Posterior vena cava (tissue), 2 donors: ENCODE results near the gene SH3PXD2B. TPM values are rescaled to one million over a fixed set of nuclear protein-coding genes. Genes with fewer than 3 reads are reported as not detected.
A peak's percentile ranks its signal among the peaks of the same experiment; 100 is the strongest.
"Not testable (repeated sequence)": the region's sequence is repeated elsewhere in the genome, so short reads cannot be mapped to it uniquely, and the experiment has no call there.

Experiments
- DNase-seq: peaks from one replicate; pipeline ENCODE4 v3.0.0-alpha.2; 2020; ENCODE audit warnings: low spot score
- intact Hi-C, 2 donors: fragments of 100-400 bp; cut with DNase I; formaldehyde crosslinking; loops; one replicate each; pipeline versions ENCODE4 v1.14.1 to v1.14.2; 2022 to 2023
- total RNA-seq, 2 donors: library from RNA; stranded (reverse); fragmentation: NEBNext Ultra II Directional; extraction: Animal tissue kit (Norgen Biotek cat#: 25700); gene quantifications; one replicate each; pipeline ENCODE4 v1.2.1, GENCODE V29; 2021
- donor health status: DM: yes; HTN: yes; CAD: no.
- donor health status: DM: yes; HTN: yes; CAD: no.

Gene SH3PXD2B
- total RNA-seq, 2 donors from 2014 or later = 85.2 to 114 TPM

DNA sequence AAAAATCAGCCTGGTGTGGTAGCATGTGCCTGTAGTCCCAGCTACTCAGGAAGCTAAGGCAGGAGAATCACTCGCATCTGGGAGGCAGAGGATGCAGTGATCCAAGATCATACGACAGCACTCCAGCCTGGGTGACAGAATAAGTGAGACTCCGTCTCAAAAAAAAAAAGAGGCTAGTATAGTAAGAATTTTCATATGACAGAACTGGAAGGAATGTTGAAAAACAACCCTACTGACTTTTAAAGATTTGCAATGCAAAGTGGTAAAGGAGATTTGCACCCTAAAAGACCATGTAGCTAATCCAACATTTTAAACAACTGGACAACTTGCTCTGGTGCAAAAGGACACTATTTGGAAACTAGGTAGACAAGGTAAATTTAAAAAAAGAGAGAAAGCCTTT is 58.1 kb downstream of the SH3PXD2B start:
- DNase-seq = no peak
- intact Hi-C loops = no loop called here

DNA sequence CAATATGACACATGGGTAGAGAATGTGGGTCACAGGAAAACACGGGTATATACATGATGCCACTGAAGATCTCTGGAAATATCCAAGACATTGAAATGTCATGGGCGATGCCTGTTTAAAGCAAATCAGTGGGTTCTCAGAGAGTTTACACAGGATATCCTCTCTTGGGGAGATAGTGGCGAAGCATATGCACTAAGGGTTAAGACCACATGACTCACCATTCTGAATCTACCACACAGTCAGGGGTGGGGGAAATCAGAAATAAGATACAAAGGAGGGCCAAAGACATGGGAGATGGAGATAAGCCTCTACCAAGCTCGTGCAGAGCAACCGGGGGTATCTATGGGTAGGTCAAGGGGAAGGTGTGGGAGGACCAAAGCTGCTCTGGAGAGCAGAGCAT is 58.8 kb downstream of the SH3PXD2B start:
- intact Hi-C loops = no loop called here
- no peak for DNase-seq

DNA sequence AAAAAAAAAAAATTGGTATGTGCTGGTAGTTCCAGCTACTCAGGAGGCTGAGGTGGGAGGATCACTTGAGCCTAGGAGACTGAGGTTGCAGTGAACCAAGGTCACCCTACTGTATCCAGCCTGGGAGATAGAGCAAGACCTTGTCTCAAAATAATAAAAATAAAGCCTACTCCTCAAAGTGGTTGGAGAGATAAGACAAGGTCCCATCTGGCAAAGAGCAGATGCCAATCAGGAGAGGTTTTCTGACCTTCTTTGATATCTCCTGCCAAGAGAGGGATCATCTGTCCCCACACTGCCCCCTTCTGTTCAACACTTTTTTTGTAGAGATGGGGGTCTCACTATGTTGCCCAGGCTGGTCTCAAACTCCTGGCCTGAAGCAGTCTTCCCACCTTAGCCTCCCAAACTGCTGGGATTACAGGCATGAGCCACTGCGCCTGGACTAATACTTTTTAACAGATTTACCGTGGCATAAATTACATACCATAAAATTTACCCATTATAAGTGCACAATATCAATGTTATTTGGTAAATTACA is 64.7 kb downstream of the SH3PXD2B start:
- intact Hi-C loops = no loop called here

DNA sequence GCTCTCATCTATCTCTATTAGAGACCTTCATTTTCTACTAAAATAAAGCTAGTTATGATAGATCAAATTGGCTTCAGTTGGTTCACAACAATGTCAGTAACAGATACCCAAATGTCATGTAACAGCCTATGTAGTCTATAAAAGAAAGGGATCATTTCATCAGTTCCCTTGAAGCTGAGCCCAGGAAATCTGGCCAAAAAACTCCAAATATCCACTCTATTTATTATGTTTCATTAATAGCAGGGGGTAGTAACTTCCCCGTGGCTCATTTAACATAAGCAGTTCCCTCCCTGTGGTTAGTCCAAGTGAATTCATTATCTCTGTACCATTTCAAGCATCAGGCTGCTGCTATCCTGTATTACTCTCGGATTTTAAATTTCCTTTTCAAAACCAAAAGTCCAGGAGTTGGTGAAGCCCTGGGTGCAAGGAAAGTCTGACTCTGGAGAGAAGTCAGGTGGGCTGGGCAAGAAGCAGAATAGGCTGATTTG is 66.0 kb downstream of the SH3PXD2B start:
- DNase-seq = no peak
- intact Hi-C loops = no loop called here

More for the DNA sequence above, 64.7 kb downstream of the SH3PXD2B start:
- DNase-seq = peak; percentile 8

DNA sequence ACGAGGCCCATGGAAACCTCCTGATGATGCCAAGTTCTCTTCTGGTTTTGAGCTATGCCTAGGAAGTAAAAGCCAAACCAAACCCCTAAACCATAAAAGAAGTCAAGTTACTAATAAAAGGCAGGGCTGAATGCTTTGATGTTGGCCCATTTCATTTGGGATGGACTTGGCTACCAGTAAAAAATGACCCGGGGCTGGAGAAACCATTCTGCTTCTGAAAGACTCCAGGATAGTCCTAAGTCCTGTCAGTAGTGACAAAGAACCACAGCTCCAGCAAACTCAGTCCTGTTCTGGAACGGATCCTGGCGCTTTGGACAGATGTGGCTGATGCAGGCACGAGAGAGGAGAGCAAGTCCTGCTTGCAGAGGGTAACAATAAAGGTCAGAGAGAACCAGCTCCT is 68.6 kb downstream of the SH3PXD2B start:
- DNase-seq = no peak
- intact Hi-C loops = no loop called here

DNA sequence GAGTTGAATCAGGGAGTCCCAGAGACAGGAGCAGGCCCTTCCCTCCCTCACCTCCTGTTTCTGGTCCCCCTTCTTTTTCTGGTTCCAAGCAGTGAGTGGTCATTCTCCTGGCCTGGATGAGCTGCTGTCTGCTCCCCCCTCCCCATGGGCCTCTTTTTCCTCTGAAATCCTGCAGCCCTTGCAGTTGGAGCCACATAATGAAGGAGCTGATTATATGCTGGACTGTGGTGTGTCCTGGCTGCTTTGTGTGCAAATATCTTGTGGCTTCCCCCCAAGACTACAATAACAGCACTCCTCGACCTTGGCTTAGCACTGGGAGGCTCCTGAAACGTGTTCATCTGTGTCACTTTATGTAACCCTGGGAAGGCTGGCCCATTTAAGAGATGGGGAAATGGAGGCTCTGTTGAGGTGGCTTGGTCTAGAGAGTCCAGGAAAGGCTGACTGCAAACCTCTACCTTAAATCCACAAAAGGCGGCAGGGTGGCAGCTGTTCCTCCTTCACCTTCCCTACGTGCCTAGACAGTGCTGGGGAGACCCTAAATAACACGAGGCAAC is 69.2 kb downstream of the SH3PXD2B start:
- no peak for DNase-seq
- intact Hi-C loops = no loop called here

DNA sequence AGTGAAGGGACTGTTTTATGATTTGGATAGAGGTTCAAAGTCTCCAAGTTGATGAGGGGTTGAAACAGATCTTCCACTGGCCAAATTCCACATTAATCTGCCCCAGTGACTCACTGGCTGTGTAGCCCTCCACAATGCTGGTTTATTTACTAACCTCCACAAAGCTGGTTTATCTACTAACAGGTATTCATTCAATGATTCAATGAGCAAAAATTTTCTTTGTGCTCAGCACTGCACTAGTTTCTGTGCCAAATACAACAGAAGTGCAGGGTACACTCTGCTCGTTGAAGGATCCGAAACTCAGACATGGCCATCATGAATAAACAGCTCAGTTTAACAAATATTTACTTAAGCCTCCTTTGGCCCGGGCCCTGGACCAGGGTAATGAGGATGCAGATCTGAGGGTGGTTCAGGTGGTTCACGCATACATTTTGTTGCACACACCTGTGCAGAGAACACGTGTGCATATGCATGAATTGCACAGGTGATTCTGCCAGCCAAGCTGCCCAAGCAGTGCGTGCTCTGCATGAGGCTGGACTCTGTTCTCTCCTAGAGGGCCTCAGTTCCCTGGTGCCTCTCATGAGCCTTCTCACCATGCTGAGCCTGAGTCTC is 71.0 kb downstream of the SH3PXD2B start:
- no peak for DNase-seq

DNA sequence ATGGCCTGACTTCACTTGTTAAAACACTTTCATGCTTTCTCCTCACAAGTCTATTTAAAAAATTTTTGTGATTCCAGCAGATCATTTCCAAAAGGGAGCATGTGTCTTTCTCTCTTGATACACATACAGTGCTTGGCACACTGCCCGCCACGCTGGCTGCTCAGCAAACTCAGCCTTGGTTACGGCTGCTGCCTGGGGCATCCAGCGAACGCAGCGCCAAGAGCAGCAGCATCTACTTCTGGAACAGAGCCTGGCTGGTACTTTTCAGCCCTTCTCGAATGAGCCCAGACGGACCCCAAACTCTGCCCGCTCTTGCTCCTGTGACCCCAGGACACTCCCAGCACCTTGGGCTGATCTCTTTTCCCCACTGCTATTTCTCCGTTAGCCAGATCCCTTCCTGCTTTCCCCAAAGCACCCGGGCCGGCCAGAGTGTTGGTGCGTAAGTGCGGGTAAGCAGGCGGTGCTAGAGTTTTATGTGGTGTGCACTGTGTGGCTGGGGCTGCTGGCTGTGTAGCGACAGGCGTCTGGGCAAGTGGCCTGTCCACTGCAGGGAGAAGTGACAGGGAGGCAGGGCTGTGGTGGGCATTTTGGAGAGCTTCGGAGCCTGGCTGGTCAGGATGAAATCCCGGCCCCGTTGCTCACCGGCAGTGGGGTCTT is 73.2 kb downstream of the SH3PXD2B start:
- DNase-seq = peak; percentile 92
- intact Hi-C loops = no loop called here

More for the DNA sequence above, 71.0 kb downstream of the SH3PXD2B start:
- intact Hi-C loops = no loop called here

DNA sequence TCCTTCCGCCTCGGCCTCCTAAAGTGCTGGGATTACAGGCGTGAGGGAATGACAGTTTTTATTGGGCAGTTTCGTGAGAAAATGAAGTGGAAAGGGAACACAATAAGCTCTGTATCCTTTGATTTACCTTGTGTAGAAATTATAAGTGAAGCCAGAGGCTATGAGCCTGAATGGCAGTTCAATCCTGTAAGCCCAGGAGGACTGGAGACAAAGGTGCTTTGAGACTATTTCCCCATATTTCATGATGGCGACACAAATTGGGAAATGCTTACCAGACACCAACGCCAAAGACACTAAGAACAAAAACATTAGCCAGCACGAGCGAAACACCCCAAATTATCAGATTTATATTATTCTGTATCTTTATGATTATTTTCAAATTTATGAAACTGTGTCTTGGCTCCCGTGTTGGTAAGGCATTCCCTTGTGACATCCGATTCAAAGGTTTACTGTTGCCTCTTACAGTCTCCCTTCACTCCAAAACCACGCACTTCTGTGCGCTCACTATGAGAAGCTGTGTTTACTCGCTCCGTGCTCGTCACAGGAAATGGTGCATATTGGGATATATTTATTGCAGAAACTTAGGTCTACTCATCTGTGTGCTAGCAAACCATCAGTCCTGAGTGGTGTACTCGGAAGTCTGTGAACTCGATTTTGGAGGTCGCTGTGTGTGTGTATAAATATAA is 73.9 kb downstream of the SH3PXD2B start:
- intact Hi-C loops = no loop called here
- no peak for DNase-seq

DNA sequence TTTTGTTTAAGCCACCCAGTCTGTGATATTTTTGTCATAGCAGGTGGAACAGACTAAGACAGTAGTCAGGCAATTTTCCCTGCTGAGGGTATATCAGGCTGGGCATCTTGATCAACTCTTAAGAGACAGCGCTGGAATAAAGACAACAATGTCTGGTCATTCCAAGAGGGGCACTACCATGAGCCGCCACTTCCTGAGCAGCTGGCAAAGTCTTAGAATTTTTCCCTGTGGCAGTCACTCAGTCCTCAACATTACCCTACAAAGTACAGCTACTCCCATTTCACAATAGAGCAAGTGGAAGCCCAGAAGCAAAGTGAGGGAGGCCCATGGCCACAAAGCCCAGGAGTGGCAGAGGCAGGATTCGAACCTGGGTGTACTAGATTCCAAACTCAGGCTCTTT is 74.8 kb downstream of the SH3PXD2B start:
- no peak for DNase-seq
- intact Hi-C loops = no loop called here

DNA sequence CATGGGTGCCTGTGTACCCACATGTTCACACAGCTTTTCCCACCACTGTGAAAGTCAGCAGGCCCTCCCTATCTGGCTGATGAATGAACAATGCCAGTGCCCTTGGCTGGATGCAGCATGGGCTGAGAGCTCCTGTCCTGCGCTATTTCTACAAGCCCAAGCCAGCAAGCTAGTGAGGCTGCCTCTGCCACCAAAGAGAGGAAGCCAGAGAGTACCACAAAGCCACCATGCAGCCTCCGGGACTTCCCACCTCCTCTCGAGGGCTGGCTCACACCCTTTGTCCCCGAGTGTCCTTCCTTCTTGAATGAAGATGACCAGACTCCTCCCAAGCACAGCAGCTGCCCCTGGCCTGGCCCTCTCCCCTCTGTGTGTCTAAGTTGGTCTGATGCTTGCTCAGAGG is 76.5 kb downstream of the SH3PXD2B start:
- no peak for DNase-seq
- intact Hi-C loops = no loop called here

DNA sequence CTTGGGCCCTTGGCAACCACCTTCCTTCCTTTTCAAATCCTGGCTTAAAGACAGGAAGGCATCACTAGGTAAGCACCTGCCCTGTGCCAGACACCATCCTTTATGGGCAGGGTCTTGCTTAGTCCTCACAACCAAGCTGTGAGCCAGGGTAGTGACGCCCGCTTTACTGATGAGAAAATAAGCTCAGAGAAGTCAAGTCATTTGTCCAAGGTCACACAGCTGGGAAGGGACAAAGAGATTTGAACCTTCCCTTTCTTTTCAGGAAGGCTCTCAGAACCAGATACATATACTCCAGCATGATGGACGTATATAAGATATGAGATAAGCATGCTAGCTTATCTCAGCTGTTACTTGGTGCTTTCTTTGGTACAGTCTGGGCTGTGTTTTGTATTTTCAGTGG is 76.9 kb downstream of the SH3PXD2B start:
- intact Hi-C loops = no loop called here
- no peak for DNase-seq

DNA sequence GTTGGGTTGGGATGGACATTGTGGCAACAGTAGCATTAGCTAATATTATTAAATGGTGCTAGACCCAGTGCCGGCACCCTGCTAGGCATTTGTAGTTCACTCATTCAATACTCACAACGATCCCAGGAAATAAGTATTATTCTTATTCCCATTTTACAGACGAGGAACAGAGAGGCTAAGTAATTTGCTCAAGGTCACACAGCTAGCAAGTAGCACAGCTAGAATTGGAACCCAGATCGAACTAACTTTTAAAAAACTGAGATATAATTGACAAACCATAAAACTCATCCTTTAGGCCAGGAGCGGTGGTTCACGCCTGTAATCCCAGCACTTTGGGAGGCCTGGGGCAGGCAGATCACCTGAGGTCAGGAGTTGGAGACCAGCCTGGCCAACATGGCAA is 79.5 kb downstream of the SH3PXD2B start:
- peak; percentile 32 for DNase-seq
- intact Hi-C loops = no loop called here

DNA sequence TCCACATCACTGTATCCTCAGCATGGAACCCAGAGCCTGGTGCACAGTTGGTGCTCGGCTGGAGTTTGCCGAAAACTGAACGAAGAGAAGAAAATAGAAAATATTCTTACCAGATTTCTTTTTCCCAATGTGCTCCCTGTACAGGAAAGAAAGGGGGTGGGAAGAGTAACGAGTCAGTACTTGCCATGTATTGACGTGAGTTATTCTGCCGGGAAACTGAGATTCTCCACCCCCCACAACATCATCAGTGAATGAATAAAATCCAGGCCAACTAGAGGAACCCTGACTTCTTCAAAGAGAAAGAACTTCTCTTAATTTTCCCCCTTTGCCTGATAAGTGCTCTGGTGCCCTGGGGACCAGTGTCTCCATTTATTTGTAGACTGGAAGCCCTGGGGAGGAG is 80.6 kb downstream of the SH3PXD2B start:
- intact Hi-C loops = no loop called here
- DNase-seq = peak; percentile 3

DNA sequence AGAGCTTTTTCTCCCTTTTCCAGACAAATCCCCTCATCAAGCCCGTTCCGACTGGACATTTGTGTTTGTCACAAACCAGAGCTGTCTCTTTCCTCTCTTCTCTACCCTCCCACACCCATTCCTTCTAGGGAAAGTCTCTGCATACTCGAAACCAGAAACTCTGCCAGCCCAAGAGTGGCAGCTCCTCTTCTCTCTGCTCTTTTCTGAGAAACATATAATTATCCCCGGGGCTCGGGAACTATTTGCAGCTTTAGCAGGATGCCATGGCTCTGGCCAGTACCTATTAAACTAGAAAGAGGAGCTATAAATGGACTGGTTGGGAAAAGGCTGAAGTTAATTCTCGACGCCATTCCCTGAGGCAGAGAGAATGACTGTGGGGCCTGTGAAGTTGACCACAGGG is 82.6 kb downstream of the SH3PXD2B start:
- intact Hi-C loops = no loop called here
- peak; percentile 23 for DNase-seq

DNA sequence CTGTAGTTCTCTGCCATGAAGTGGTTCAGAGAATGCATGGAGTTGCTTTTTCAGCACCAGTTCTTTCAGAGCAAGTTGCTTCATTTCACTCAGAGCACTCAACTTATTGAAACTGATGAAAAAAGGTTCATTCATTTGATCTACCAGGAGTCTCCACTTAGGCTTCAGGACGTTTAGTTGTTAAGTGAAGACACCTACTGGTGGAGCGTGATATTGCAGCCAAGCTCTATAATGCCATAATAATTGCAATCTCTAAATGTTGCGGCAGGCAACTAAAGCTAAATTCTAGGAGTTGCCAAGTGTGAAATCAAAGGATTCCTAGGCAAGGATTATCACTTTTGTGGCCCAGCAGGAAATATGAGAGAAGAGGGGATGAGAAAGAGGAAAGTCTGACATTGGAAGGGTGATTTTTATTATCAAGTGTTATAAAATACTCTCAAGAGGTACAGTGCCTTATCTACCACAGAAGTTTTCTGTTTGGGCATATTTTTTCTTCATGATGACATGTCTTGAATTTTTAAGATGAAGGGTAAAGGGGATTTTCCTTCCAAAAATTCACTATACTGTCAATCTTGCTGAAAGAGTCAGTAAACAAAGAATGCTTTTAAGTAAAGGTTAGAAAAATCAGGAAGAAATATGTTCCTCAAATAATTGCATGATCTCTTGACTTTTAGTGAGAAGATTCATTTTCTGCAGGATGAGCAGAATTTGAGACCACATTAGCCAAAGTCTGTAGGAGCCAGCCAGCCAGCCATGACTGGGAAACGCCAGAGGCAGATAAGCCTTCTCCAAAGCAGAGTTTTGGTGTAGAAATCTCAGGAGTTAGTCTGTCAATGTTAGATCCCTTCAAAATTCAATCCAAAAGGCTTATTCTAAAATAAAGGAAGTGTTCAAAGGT is 83.4 kb downstream of the SH3PXD2B start:
- DNase-seq = peak; percentile 41
- intact Hi-C loops = no loop called here

DNA sequence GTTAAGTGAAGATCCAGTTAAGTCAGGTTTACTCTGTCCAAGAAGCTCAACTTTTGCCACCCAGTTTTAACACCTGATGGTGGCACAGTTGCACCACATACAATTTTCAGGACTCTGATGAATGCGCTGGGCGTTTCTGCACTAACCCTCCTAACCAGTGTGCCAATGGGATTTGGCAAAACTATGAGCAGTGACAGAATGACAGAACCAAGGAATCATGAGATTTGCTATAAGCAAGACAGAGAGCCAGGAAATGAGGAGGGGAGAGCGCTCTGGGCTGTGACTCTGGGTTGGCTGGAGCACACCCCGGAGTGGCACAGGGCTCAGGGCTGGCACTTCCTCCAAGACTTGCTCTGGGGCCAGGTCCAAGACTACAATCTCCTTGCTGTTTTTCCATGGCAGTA is 84.1 kb downstream of the SH3PXD2B start:
- intact Hi-C loops = no loop called here
- peak; percentile 51 for DNase-seq

DNA sequence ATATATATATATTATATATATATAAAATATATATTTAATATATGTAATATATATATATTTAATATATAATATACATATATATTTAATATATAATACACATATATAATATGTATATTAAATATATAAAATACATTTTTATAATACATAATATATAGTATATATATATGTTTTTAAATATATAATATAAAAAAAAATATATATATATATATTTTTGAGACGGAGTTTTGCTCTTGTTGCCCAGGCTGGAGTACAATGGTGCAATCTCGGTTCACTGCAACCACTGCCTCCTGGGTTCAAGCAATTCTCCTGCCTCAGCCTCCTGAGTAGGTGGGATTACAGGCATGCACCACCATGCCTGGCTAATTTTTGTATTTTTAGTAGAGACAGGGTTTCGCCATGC is 85.6 kb downstream of the SH3PXD2B start:
- not testable (repeated sequence) for DNase-seq
- intact Hi-C loops = loop anchor here in 1 of 2 donors (5.0 kb wide), 1 partner anchor 634 kb away; no protein-coding TSS in a partner anchor
